Mesodermal cell (in vitro differentiated cells): ENCODE results near the gene SPATA1.

Experiments used
- H3K27ac ChIP-seq: 2 replicates; pipeline ENCODE4 v1.7.0; 2013; ENCODE audit warnings: mild to moderate bottlenecking, low read depth, low read length, moderate library complexity; ENCODE audit not compliant: severe bottlenecking
- H3K36me3 ChIP-seq: 2 replicates; pipeline ENCODE4 v1.7.1; 2013; ENCODE audit warnings: mild to moderate bottlenecking, low read length, moderate library complexity; ENCODE audit not compliant: control insufficient read depth, insufficient read depth
- H3K4me1 ChIP-seq: one replicate; pipeline ENCODE4 v1.7.1; 2013; ENCODE audit warnings: mild to moderate bottlenecking, low read length; ENCODE audit not compliant: insufficient read depth, control insufficient read depth, poor library complexity, severe bottlenecking
- H3K4me3 ChIP-seq: 2 replicates; pipeline ENCODE4 v1.7.0; 2013; ENCODE audit warnings: low read length, control low read depth, mild to moderate bottlenecking; ENCODE audit not compliant: insufficient read depth, poor library complexity, severe bottlenecking; ENCODE audit errors: extremely low read depth
- H3K9me3 ChIP-seq: 2 replicates; pipeline ENCODE4 v1.7.1; 2013; ENCODE audit warnings: mild to moderate bottlenecking, low read length, moderate library complexity; ENCODE audit not compliant: control insufficient read depth
- WGBS, 2 experiments: methylation state at CpG; one replicate each; pipeline ENCODE4 v1.1.5; 2013; ENCODE audit warnings: missing lambda C conversion rate in 2 of 2; ENCODE audit not compliant: insufficient coverage in 2 of 2; 5-methylcytosine and 5-hydroxymethylcytosine counted together

Gene SPATA1

GRCh38 chr1:84570436-84571149, 64.4 kb downstream of the SPATA1 start:
- Histone ChIP-seq H3K27ac (no peak overlapping the region), H3K4me3 (no peak overlapping the region), H3K36me3 (peaks cover 13% of the 10 kb centered on the region), H3K4me1 (peaks cover 6% of the 10 kb centered on the region), H3K9me3 (no peaks in the 10 kb centered on the region)
- 97 to 98% methylated on average over 5 of the region's 7 CpGs for WGBS, 2 experiments

- Histone ChIP-seq H3K27ac (no peak overlapping the region), H3K4me3 (no peak overlapping the region), H3K36me3 (peaks cover 13% of the 10 kb centered on the region), H3K4me1 (peaks cover 6% of the 10 kb centered on the region), H3K9me3 (no peaks in the 10 kb centered on the region)
- WGBS, 2 experiments: 93 to 95% methylated on average over 2 of the region's 2 CpGs
These were observed 65.0 kb downstream of the SPATA1 start for GRCh38 chr1:84571150-84571535.

- Histone ChIP-seq H3K4me3 (peak overlapping the region; percentile 71), H3K9me3 (no peaks in the 10 kb centered on the region), H3K36me3 (peaks cover 13% of the 10 kb centered on the region), H3K27ac (peak overlapping the region; percentile 97), H3K4me1 (peaks cover 6% of the 10 kb centered on the region)
- 0 to 10% methylated on average over 3 of the region's 5 CpGs for WGBS, 2 experiments
These were observed 67.3 kb downstream of the SPATA1 start for GRCh38 chr1:84573481-84573966.

GRCh38 chr1:84573967-84574842, 68.0 kb downstream of the SPATA1 start, which contains the start of gene CTBS:
TSS of gene CTBS (minus strand) at chr1:84574440. CDS start at chr1:84574415, 25 bp downstream.
- 1 to 2% methylated on average over 33 to 34 of the region's 67 CpGs for WGBS, 2 experiments

GRCh38 chr1:84574936-84575335, 68.8 kb downstream of the SPATA1 start:
- peaks cover 6% of the 10 kb centered on the region for H3K4me1 ChIP-seq
- H3K9me3 ChIP-seq: no peaks in the 10 kb centered on the region
- H3K27ac ChIP-seq: no peak overlapping the region
- 90 to 92% methylated on average over 2 of the region's 7 CpGs for WGBS, 2 experiments
- peaks cover 6% of the 10 kb centered on the region for H3K36me3 ChIP-seq
- peak overlapping the region; percentile 71 for H3K4me3 ChIP-seq

More at GRCh38 chr1:84573967-84574842, 68.0 kb downstream of the SPATA1 start, which contains the start of gene CTBS:
- H3K4me1 ChIP-seq: peaks cover 6% of the 10 kb centered on the region
- H3K36me3 ChIP-seq: peaks cover 9% of the 10 kb centered on the region
- no peaks in the 10 kb centered on the region for H3K9me3 ChIP-seq
- peak within 1 kb of the TSS; percentile 71 for H3K4me3 ChIP-seq
- H3K27ac ChIP-seq: peak within 1 kb of the TSS; percentile 97

GRCh38 chr1:84581648-84582047, 75.5 kb downstream of the SPATA1 start:
- H3K27ac ChIP-seq: no peak overlapping the region
- H3K9me3 ChIP-seq: no peaks in the 10 kb centered on the region
- WGBS, 2 experiments: 100% methylated on average over 1 of the region's 3 CpGs; no CpG with 5 or more reads in 1 of the 2 experiments
- no peak overlapping the region for H3K4me3 ChIP-seq
- no peaks in the 10 kb centered on the region for H3K36me3 ChIP-seq
- H3K4me1 ChIP-seq: no peaks in the 10 kb centered on the region

- H3K36me3 ChIP-seq: no peaks in the 10 kb centered on the region
- WGBS, 2 experiments: 98 to 100% methylated on average over 3 to 5 of the region's 7 CpGs
These were observed 76.8 kb downstream of the SPATA1 start for GRCh38 chr1:84582802-84583587.

GRCh38 chr1:84583648-84584047, 77.5 kb downstream of the SPATA1 start:
- 85 to 86% methylated on average over 10 of the region's 10 CpGs for WGBS, 2 experiments
- no peaks in the 10 kb centered on the region for H3K4me1 ChIP-seq
- H3K9me3 ChIP-seq: no peaks in the 10 kb centered on the region
- H3K27ac ChIP-seq: no peak overlapping the region
- H3K36me3 ChIP-seq: no peaks in the 10 kb centered on the region
- H3K4me3 ChIP-seq: no peak overlapping the region

More at GRCh38 chr1:84582802-84583587, 76.8 kb downstream of the SPATA1 start:
- H3K4me3 ChIP-seq: no peak overlapping the region
- H3K9me3 ChIP-seq: no peaks in the 10 kb centered on the region
- no peak overlapping the region for H3K27ac ChIP-seq
- no peaks in the 10 kb centered on the region for H3K4me1 ChIP-seq

GRCh38 chr1:84584126-84584525, 77.9 kb downstream of the SPATA1 start:
- Histone ChIP-seq H3K36me3 (no peaks in the 10 kb centered on the region), H3K27ac (no peak overlapping the region), H3K9me3 (no peaks in the 10 kb centered on the region), H3K4me1 (no peaks in the 10 kb centered on the region), H3K4me3 (no peak overlapping the region)
- 94 to 96% methylated on average over 2 of the region's 2 CpGs for WGBS, 2 experiments

GRCh38 chr1:84585803-84586202, 79.6 kb downstream of the SPATA1 start:
- no peaks in the 10 kb centered on the region for H3K4me1 ChIP-seq
- no peak overlapping the region for H3K27ac ChIP-seq
- no peak overlapping the region for H3K4me3 ChIP-seq
- 86 to 100% methylated on average over 1 of the region's 1 CpG for WGBS, 2 experiments
- H3K9me3 ChIP-seq: no peaks in the 10 kb centered on the region
- no peaks in the 10 kb centered on the region for H3K36me3 ChIP-seq
